ENCODE results near the gene DHRSX. TPM values are rescaled to one million over a fixed set of nuclear protein-coding genes. Genes with fewer than 3 reads are reported as not detected.

The DHRSX gene
- total and polyA plus RNA-seq, 2 of the 8 experiments (the other 6 are each of a cell fraction or from before 2014, with no cell fraction given) = 35.1 to 43.4 TPM

DNA sequence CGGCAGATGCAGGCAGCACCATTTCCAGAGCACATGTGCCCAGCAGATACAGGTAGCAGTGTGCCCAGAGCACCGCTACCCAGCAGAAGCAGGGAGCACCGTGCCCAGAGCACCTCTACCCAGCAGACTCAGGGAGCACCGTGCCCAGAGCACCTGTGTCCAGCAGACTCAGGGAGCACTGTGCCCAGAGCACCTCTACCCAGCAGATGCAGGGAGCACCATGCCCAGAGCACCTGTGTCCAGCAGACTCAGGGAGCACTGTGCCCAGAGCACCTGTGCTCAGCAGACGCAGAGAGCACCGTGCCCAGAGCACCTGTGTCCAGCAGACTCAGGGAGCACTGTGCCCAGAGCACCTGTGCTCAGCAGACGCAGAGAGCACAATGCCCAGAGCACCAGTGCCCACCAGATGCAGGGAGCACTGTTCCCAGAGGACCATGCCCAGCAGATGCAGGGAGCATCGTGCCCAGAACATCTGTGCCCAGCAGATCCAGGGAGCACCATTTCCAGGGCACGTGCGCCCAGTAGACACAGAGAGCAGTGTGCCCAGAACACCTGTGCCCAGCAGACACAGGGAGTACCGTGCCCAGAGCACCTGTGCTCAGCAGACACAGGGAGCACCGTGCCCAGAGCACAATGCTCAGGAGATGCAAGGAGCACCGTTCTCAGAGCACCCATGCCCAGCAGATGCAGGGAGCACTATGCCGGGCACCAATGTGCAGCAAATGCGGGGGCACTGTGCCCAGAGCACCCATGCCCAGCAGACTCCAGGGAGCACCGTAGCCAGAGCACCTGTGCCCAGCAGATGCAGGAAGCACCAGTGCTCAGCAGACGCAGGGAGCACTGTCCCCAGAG lies 236.4 kb downstream of the DHRSX start:
- H3K36me3 ChIP-seq (ENCODE audit: control insufficient read depth in 2 of 4, insufficient read depth in 4 of 4, low read length in 3 of 4) = peaks cover 0 to 6% (median 3%) of the 10 kb centered on the region in 4 experiments; a peak in 5 of 8 replicates
- no peak overlapping the region for H4K5ac ChIP-seq (ENCODE audit: insufficient read length, low read depth, low read length)
- H3K23ac ChIP-seq (ENCODE audit: insufficient read length) = no peak overlapping the region
- H3K4me3 ChIP-seq (ENCODE audit: extremely low read depth in 1 of 4, insufficient read depth in 2 of 4, low read depth in 3 of 4, low read length in 4 of 4) = no peak overlapping the region
- DNase-seq (ENCODE audit: low read depth in 1 of 2, low spot score in 2 of 2) (no peak), FAIRE-seq (no peak)
- WGBS, 2 experiments (ENCODE audit: extremely low coverage in 1 of 2, insufficient coverage in 1 of 2, insufficient read length in 1 of 2, insufficient replicate concordance in 2 of 2, low coverage in 1 of 2, low lambda C conversion rate in 2 of 2, missing lambda C conversion rate in 1 of 2) = 90% methylated on average over 16 of the region's 17 CpGs; no CpG with 5 or more reads in 1 of the 2 experiments
- peak overlapping the region; percentile 56; the same call in 1 of the 2 replicates for H2BK12ac ChIP-seq (ENCODE audit: low read depth, low read length)
- no peaks in the 10 kb centered on the region for H3K23me2 ChIP-seq (ENCODE audit: low read depth, low read length)
- no peak overlapping the region for H2AFZ ChIP-seq (ENCODE audit: low read length)
- H3K9ac ChIP-seq (replicated peaks in 1 of 4; ENCODE audit: extremely low read depth in 1 of 4, low read depth in 3 of 4, low read length in 3 of 4) = no peak overlapping the region
- ChIA-PET POLR2A (ENCODE audit: partially characterized antibody) (no interaction called here), CTCF (ENCODE audit: partially characterized antibody) (no interaction called here)
- H3K4ac ChIP-seq (replicated peaks; ENCODE audit: insufficient read length, low read depth, low read length) = no peak overlapping the region
- peak overlapping the region; percentile 46; the same call in 1 of the 2 replicates for H2BK15ac ChIP-seq (ENCODE audit: low read length)
- no peak overlapping the region for H3K18ac ChIP-seq (ENCODE audit: extremely low read depth, low read length)
- no peak overlapping the region for H4K8ac ChIP-seq (ENCODE audit: extremely low read depth, insufficient read depth, low read length)
- no peaks in the 10 kb centered on the region for H3K9me3 ChIP-seq (ENCODE audit: insufficient read depth in 2 of 2, low read depth in 1 of 2, low read length in 1 of 2)
- no peak overlapping the region for H3K14ac ChIP-seq (ENCODE audit: insufficient read length)
- no peaks in the 10 kb centered on the region for H3K27me3 ChIP-seq (replicated peaks in 1 of 4; ENCODE audit: control insufficient read depth in 3 of 4, extremely low read depth in 1 of 4, insufficient read depth in 3 of 4, low read length in 3 of 4)
- no peak overlapping the region for H3K27ac ChIP-seq (ENCODE audit: low read depth, low read length)
- H3K4me2 ChIP-seq (ENCODE audit: insufficient read depth in 1 of 2, low read depth in 2 of 2, low read length in 2 of 2) = no peak overlapping the region
- H2AK5ac ChIP-seq (ENCODE audit: low read depth, low read length) = 0 out of 2 replicates have a peak overlapping the region, but pooled peaks have one; percentile 68
- peaks cover 0 to 14% (median 8%) of the 10 kb centered on the region in 4 experiments; a peak in 5 of 7 replicates for H3K4me1 ChIP-seq (replicated peaks in 1 of 4; ENCODE audit: control insufficient read depth in 3 of 4, insufficient read depth in 4 of 4, low read length in 3 of 4)
- H3K79me1 ChIP-seq (ENCODE audit: low read depth, low read length) = 0 out of 2 replicates have a peak, but pooled peaks cover 5% of the 10 kb centered on the region
- H2BK5ac ChIP-seq (ENCODE audit: low read depth, low read length) = no peak overlapping the region
- peak overlapping the region; percentile 83; the same call in 1 of the 2 replicates for H2BK20ac ChIP-seq (ENCODE audit: low read length)
- H3K56ac ChIP-seq (replicated peaks; ENCODE audit: insufficient read length, low read depth, low read length) = no peak overlapping the region
- no peaks in the 10 kb centered on the region for H3K79me2 ChIP-seq (ENCODE audit: control insufficient read depth in 1 of 2, insufficient read depth in 2 of 2, low read length in 2 of 2)
- H4K91ac ChIP-seq (replicated peaks; ENCODE audit: insufficient read length, low read length) = peak overlapping the region; percentile 0
- H2BK120ac ChIP-seq (replicated peaks; ENCODE audit: low read depth, low read length) = no peak overlapping the region
- H4K20me1 ChIP-seq (replicated peaks in 1 of 2; ENCODE audit: control insufficient read depth in 1 of 2, insufficient read depth in 2 of 2, low read length in 2 of 2) = peaks cover 2 to 6% of the 10 kb centered on the region in 2 experiments
- TF ChIP-seq JUND (IDR thresholded peaks at IDR 0.05; ENCODE audit: low read length) = no peak
- TF ChIP-seq FOSL1 (IDR thresholded peaks at IDR 0.05; ENCODE audit: insufficient read depth, low read depth, low read length) = no peak
- no peak for TF ChIP-seq ASH2L (IDR thresholded peaks at IDR 0.05; ENCODE audit: low read length)
- no peak for TF ChIP-seq BRCA1 (IDR thresholded peaks at IDR 0.05; ENCODE audit: low read depth, low read length)
- no peak for TF ChIP-seq EZH2 (IDR thresholded peaks at IDR 0.05; ENCODE audit: low read depth, low read length, severe bottlenecking)
- TF ChIP-seq CREB1 (IDR thresholded peaks at IDR 0.05) = no peak
- no peak for TF ChIP-seq NRF1 (IDR thresholded peaks at IDR 0.05; ENCODE audit: low read depth, low read length)
- TF ChIP-seq, protein P1, sequence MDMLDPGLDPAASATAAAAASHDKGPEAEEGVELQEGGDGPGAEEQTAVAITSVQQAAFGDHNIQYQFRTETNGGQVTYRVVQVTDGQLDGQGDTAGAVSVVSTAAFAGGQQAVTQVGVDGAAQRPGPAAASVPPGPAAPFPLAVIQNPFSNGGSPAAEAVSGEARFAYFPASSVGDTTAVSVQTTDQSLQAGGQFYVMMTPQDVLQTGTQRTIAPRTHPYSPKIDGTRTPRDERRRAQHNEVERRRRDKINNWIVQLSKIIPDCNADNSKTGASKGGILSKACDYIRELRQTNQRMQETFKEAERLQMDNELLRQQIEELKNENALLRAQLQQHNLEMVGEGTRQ (IDR thresholded peaks at IDR 0.05; ENCODE audit: low read length) = no peak
- TF ChIP-seq CBX8 (IDR thresholded peaks at IDR 0.05; ENCODE audit: borderline replicate concordance, low read depth, low read length) = no peak
- TF ChIP-seq RAD21 (IDR thresholded peaks at IDR 0.05 in 1 of 2, conservative IDR thresholded peaks at IDR 0.05 in 1 of 2; ENCODE audit: low read depth in 2 of 2, low read length in 2 of 2) = no peak
- no peak for TF ChIP-seq GABPA (IDR thresholded peaks at IDR 0.05; ENCODE audit: borderline replicate concordance, insufficient read depth, low read length)
